ENCODE measurements around the gene MAMDC4. TPM values are rescaled to one million over a fixed set of nuclear protein-coding genes. Genes with fewer than 3 reads are reported as not detected.

Gene MAMDC4
- total and polyA plus RNA-seq, 2 experiments from 2014 or later, result 17.8 to 22.2 TPM

DNA sequence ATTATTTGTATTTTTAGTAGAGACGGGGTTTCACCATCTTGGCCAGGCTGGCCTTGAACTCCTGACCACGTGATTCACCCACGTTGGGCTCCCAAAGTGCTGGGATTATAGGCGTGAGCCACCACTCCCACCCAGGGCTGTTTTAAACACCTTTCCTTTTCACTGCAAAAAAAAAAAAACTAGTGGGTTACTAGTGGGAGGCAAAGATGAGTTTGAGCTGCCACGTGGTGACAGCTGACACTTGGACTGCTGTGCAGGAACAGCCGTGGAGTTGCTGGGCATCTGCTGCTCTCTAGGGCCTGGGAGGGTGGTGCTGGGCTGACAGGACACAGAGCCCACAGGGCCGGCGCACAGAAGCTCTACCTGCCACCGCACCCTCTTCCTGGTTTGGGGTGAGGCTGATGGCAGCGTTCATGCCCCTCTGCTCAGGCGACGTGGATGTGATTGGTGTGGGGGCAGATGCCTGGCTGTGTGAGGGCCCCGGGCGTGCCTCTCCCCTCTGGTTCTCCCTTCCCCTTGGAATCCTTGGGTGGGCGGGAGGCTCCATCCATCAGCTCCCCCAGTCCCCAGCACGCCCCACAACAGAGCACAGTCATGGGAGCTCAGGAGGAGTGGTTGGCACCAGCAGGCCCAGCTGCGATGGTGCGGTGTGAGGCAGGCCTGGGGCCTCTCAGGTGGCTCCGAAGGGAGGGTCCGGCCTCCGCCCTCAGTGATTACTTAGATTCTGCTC is 27.5 kb upstream of the MAMDC4 start:
- Histone ChIP-seq H3K9me3 (ENCODE audit: low read depth) (no peaks in the 10 kb centered on the region), H3K4me1 (ENCODE audit: low read depth) (peaks cover 3% of the 10 kb centered on the region), H3K27ac (no peak overlapping the region), H3K4me3 (no peak overlapping the region), H3K27me3 (no peaks in the 10 kb centered on the region), H3K36me3 (peaks cover 18% of the 10 kb centered on the region)
- DNase-seq (ENCODE audit: low read depth in 1 of 2, low spot score in 1 of 2), result no peak
- TF ChIP-seq, protein P1, sequence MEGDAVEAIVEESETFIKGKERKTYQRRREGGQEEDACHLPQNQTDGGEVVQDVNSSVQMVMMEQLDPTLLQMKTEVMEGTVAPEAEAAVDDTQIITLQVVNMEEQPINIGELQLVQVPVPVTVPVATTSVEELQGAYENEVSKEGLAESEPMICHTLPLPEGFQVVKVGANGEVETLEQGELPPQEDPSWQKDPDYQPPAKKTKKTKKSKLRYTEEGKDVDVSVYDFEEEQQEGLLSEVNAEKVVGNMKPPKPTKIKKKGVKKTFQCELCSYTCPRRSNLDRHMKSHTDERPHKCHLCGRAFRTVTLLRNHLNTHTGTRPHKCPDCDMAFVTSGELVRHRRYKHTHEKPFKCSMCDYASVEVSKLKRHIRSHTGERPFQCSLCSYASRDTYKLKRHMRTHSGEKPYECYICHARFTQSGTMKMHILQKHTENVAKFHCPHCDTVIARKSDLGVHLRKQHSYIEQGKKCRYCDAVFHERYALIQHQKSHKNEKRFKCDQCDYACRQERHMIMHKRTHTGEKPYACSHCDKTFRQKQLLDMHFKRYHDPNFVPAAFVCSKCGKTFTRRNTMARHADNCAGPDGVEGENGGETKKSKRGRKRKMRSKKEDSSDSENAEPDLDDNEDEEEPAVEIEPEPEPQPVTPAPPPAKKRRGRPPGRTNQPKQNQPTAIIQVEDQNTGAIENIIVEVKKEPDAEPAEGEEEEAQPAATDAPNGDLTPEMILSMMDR (IDR thresholded peaks at IDR 0.05; ENCODE audit: low read depth, low read length), result no peak

- Histone ChIP-seq H3K4me1 (ENCODE audit: low read depth) (peaks cover 3% of the 10 kb centered on the region), H3K9me3 (ENCODE audit: low read depth) (no peaks in the 10 kb centered on the region), H3K27ac (no peak overlapping the region), H3K36me3 (peaks cover 24% of the 10 kb centered on the region), H3K27me3 (no peaks in the 10 kb centered on the region), H3K4me3 (no peak overlapping the region)
- TF ChIP-seq, protein P1 (IDR thresholded peaks at IDR 0.05; ENCODE audit: low read depth, low read length), result no peak
- no peak for DNase-seq (ENCODE audit: low read depth in 1 of 2, low spot score in 1 of 2)
Measured at GRCh38 chr9:136825295-136826187, 26.6 kb upstream of the MAMDC4 start.

DNA sequence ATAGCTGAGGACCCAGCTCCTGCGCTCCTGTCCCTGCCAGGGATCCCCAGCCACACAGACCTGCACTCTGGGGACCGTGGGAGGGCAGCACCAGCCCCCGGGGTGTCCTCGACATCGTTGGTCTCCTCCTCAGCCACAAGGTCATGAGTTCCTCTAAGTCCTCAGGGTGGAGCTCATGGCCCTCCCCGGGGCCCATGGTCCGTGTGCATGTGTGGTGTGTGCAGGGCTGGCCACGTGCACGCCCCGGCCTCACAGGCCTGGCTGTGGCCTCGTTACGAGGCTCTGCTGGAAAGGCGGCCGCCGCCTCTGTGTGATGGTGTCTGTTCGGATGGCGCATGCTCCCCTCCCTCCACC is 26.0 kb upstream of the MAMDC4 start:
- Histone ChIP-seq H3K4me1 (ENCODE audit: low read depth) (peaks cover 3% of the 10 kb centered on the region), H3K36me3 (peaks cover 30% of the 10 kb centered on the region), H3K27me3 (no peaks in the 10 kb centered on the region), H3K4me3 (no peak overlapping the region), H3K27ac (no peak overlapping the region), H3K9me3 (ENCODE audit: low read depth) (no peaks in the 10 kb centered on the region)
- TF ChIP-seq, protein P1 (IDR thresholded peaks at IDR 0.05; ENCODE audit: low read depth, low read length), result no peak
- no peak for DNase-seq (ENCODE audit: low read depth in 1 of 2, low spot score in 1 of 2)

- no peak for DNase-seq (ENCODE audit: low read depth in 1 of 2, low spot score in 1 of 2)
- H3K36me3 ChIP-seq, result peaks cover 31% of the 10 kb centered on the region
- H3K9me3 ChIP-seq (ENCODE audit: low read depth), result no peaks in the 10 kb centered on the region
- no peaks in the 10 kb centered on the region for H3K27me3 ChIP-seq
- TF ChIP-seq, protein P1 (IDR thresholded peaks at IDR 0.05; ENCODE audit: low read depth, low read length), result no peak
- no peaks in the 10 kb centered on the region for H3K4me1 ChIP-seq (ENCODE audit: low read depth)
- no peak overlapping the region for H3K27ac ChIP-seq
- no peak overlapping the region for H3K4me3 ChIP-seq
Measured at GRCh38 chr9:136826703-136827582, 25.2 kb upstream of the MAMDC4 start.

DNA sequence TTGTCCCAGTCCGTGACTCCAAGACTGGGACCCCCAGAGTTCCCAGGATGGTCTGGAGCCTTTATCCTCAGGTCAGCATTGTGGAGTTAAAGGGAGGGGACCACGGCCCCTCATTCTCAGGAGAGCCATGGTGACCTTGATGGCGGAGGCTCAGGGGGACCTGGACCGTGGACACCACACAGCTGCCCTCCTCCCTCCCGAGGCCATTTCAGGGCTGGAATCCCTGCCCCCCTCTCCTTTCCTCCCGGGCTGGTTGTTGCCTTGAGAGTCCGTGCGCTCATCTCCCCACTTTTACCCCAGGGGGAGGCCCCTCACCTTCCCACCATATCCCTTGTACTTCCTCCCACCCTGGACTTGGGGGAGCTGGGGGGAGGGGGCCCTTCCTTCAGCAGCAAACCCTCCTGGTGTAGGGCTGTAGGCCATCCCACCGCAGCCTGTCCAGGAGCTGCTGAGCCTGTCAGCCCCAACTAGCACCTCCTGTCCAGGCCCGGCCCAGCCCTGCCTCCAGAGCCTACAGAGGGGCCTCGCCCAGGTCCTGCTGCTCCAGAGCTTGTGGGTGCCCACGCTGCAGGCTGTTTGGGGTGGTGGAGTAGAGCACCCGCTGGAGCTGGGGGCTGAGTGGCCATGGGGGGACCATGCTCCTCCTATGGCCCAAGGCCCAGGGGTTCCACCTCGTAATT is 24.2 kb upstream of the MAMDC4 start:
- no peaks in the 10 kb centered on the region for H3K4me1 ChIP-seq (ENCODE audit: low read depth)
- TF ChIP-seq, protein P1 (IDR thresholded peaks at IDR 0.05; ENCODE audit: low read depth, low read length), result no peak
- no peaks in the 10 kb centered on the region for H3K9me3 ChIP-seq (ENCODE audit: low read depth)
- peaks cover 38% of the 10 kb centered on the region for H3K36me3 ChIP-seq
- no peak overlapping the region for H3K4me3 ChIP-seq
- no peak for DNase-seq (ENCODE audit: low read depth in 1 of 2, low spot score in 1 of 2)
- no peaks in the 10 kb centered on the region for H3K27me3 ChIP-seq
- no peak overlapping the region for H3K27ac ChIP-seq
